Measurements from ENCODE around the gene TRA2A.

TRA2A gene

DNA sequence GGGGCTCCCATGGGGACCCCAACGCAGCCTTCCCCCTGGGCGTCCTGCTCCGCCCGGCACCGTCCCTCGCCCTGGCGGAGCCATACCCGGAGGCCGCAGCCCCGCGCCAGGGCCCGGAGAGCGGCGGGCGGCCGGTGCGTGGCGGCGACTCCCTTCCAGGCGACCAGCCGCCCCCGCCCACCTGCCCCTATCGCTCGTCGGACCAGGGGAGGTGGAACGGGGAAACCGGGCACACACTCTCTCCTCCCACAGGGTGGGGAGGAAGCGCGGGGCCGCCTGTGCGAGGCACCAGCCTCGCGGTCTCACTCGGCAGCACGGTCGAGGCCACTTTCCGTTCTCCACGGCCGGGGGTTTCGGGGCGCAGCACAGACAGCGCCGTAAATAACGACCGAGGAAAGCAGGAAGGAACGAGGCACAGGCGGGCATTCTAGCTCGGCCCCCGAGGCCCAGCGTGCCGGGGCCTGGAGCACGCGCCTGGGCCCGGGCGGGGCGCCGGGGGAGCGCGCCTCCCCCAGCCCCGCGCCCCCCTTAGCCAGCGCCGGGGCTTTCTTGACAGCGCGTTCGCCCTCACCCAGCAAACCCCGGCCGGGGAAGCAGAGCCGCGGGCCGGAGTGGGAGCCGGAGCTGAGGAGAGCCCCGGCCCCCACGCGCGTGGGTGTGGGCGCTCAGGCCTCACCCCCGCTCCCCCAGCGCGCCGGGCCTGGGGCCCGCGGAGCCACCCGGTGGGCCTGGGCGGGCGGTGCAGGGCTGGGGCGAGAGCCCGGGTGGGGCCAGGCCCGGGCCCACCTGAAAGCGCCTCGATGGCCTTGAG lies 62.4 kb downstream of the TRA2A start:
- DNase-seq = no peak

GRCh38 chr7:23468526-23469149 lies 63.1 kb downstream of the TRA2A start:
- DNase-seq = peak in 1 of 2 experiments; percentile 41

DNA sequence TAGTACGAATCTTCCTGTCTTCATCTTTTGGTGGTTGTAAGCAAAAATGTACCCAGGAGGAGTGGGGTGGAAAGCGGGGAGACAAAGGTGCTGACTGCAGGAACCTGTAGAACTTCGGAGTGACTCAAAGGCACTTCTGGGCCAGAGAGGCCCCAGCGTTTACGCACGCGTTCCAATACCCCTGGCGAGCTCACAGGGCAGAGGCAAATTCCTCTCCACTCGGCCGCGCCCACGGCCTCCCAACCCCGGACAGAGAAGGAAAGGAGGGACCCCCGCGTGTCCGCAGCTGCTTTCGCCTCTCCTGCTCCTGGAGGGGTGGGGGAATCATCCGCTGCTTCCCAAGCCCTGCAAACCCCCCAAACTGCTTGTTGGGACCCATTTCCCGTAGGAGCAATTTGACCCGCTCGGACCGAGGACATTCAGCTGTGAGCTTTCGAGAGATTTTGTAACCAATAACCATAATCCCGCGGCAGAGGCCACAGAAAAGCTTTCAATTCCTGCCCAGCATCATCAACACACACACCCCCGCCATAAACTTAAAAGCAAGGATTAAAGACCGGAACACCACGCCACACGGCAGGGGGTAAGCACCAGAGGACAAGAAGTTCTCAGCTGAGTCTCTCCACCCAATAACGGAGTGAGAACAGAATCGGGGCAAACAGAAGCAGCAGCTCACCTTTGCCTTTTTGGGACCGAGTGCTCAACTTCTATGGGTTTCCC lies 63.8 kb downstream of the TRA2A start:
- peak in 1 of 2 experiments; percentile 52 for DNase-seq

DNA sequence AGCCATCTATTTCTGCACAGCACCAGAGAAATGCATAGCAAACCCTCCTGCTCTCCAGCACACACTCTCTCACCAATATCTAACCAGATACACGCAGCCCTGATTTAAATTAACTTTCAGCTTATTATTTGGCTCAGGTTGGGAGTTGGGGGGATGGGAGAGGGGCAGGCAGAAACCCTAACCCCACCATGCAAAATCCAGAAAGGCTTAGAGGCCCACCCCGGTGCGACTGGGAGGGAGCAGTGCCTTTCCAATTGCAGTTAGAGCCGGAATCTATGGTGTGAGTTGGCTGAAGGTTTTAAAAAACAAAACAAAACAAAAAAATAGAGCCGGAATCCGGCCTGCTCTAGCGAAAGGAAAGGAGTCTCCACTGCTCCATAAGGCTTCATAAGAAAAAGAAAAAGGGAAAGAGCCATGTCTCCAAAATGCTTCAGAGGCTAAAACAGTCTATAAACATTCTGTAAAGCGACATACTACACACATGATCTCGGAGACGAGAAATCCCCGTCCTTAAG lies 64.4 kb downstream of the TRA2A start:
- DNase-seq = peak in 1 of 2 experiments; percentile 13

DNA sequence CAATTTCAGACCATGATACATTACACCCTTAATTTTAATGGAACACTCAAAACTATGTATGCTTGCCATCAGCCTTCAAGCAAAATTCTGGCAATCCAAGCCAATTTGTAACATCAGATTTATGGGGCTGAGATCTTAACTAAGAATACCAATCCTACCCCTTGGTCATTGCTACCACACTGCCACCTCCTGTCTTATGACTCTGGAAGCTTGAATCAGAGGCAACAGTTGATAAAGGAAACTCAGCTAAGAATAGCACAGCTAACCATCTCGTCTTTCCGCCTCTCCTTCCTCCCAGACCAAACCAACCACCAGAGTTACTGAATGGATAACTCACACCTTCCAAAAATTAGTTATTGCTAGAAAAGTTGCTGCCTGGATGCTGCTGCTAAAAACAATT lies 68.9 kb downstream of the TRA2A start:
- DNase-seq = peak in 1 of 2 experiments; percentile 11

DNA sequence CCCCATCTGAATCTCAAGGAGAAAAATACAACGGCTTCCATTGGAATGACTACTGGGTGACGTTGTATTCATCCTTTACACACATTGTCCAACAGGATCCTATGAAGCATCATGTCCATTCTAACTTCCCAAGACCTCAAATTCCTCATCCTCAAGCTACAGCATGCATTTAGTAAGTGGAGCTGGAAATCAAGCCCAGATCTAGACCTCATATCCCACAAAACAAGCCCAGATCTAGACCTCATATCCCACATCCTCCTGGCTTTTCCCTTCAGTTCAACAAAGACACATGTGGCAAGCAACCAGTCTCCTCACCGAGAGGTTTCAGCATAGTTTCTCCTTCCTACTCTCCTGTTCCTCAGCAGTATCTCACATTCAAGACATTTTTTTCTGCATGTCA lies 73.7 kb downstream of the TRA2A start:
- DNase-seq = no peak

DNA sequence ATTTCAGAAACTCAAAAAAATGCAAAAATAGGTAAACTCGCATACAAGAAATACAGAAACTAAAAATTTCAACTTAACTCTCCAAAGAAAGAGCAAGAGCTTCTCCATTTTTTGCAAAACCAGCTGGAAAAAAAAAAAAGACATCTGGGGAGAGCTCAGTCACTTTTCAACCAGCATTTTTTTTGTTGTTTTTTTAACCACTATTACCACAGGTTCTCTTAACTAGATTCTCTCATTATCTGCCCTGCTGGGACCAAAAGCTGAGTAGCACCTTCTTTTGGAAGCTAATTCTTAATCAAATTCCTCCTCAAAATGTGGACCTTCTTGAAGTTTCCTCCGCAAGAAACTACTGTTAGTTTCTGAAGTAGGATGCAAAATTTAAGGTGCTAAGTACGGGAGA lies 75.7 kb downstream of the TRA2A start:
- DNase-seq = no peak

- peak; percentile 46 to 84 for DNase-seq
These were observed 76.8 kb downstream of the TRA2A start for GRCh38 chr7:23454881-23455526.
